Stimulated activated naive CD4-positive, alpha-beta T cell treated with Interleukin-2 at 50 U/mL for 16 hours (primary cell): ENCODE data around the gene CCDC117.

Experiments used
- DNase-seq: peaks from one replicate; lab custom pipeline; 2025; lab: John Stamatoyannopoulos, UW

CCDC117 gene

GRCh38 chr22:28769394-28770085 is 3.0 kb upstream of the CCDC117 start:
- DNase-seq: no peak

GRCh38 chr22:28771195-28771791 is 1.2 kb upstream of the CCDC117 start:
- no peak for DNase-seq

GRCh38 chr22:28773461-28773867 is 969 bp downstream of the CCDC117 start:
- DNase-seq: no peak

GRCh38 chr22:28774378-28774777 is 1.9 kb downstream of the CCDC117 start:
- DNase-seq: no peak

GRCh38 chr22:28779833-28780232 is 7.3 kb downstream of the CCDC117 start:
- no peak for DNase-seq

GRCh38 chr22:28780296-28780695 is 7.8 kb downstream of the CCDC117 start:
- no peak for DNase-seq

- no peak for DNase-seq
Observed at GRCh38 chr22:28783786-28784671, 11.5 kb downstream of the CCDC117 start.

GRCh38 chr22:28788601-28789000 is 16.1 kb downstream of the CCDC117 start:
- DNase-seq: no peak

- DNase-seq: no peak
Observed at GRCh38 chr22:28791124-28791523, 18.6 kb downstream of the CCDC117 start.

GRCh38 chr22:28791841-28792490 is 19.5 kb downstream of the CCDC117 start:
- DNase-seq: no peak

GRCh38 chr22:28792491-28793383 is 20.2 kb downstream of the CCDC117 start:
- no peak for DNase-seq

GRCh38 chr22:28793976-28794584 is 21.6 kb downstream of the CCDC117 start:
- no peak for DNase-seq

- no peak for DNase-seq
Observed at GRCh38 chr22:28795071-28795693, 22.7 kb downstream of the CCDC117 start.

- no peak for DNase-seq
Observed at GRCh38 chr22:28795932-28796856, 23.7 kb downstream of the CCDC117 start.

- DNase-seq: peak; percentile 21
Observed at GRCh38 chr22:28798810-28799605, 26.5 kb downstream of the CCDC117 start.

- peak; percentile 31 for DNase-seq
Observed at GRCh38 chr22:28799606-28800307, 27.3 kb downstream of the CCDC117 start.

GRCh38 chr22:28800308-28801041 is 28.0 kb downstream of the CCDC117 start, which contains the start of gene XBP1:
Gene XBP1, minus strand, starts transcription at chr22:28800569.
- DNase-seq: peak; percentile 83
